ENCODE measurements around the gene FLYWCH1. TPM values are rescaled to one million over a fixed set of nuclear protein-coding genes. Genes with fewer than 3 reads are reported as not detected.

Gene FLYWCH1, protein sequence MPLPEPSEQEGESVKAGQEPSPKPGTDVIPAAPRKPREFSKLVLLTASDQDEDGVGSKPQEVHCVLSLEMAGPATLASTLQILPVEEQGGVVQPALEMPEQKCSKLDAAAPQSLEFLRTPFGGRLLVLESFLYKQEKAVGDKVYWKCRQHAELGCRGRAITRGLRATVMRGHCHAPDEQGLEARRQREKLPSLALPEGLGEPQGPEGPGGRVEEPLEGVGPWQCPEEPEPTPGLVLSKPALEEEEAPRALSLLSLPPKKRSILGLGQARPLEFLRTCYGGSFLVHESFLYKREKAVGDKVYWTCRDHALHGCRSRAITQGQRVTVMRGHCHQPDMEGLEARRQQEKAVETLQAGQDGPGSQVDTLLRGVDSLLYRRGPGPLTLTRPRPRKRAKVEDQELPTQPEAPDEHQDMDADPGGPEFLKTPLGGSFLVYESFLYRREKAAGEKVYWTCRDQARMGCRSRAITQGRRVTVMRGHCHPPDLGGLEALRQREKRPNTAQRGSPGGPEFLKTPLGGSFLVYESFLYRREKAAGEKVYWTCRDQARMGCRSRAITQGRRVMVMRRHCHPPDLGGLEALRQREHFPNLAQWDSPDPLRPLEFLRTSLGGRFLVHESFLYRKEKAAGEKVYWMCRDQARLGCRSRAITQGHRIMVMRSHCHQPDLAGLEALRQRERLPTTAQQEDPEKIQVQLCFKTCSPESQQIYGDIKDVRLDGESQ
- total RNA-seq = 10 to 100 TPM; 41.7 to 49.7 (median 44.0) TPM

DNA sequence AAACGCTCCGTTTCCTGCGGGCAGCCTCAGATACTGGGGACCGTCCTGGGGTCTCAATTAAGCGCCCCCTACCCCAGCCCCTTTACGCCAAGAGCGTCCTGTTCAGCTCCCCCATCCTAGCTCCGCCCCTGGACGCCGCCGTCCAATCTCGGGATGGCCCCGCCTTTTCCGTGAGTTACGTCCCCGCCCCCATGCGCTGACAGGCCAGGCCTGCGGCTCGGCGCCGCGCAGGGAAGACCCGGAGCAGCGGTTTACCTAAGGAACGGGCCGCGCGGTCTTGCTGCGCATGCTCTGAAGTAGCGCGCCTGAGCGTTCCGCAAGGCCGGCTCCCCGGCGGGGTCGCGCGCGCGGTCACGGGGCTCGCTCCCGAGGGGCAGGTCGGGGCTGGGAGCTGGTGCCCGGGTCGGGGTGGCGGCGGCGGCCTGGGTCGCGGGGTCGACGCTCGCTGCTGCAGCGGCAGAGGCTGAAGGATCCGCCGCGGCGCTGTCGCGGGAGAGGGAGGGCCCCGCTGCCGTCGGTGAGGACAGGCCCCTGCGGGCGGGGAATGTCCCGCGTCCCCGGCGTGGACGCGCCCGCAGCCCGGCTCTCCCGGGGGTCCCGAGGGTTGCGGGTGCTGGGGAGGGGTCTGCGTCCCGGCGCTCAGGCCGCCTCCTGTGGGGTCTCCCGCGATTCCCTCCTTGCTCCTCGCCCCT lies at the start of gene FLYWCH1:
FLYWCH1 (plus strand) TSS at position 294 of the 692 bp plus-strand sequence. CDS start 17,755 bp downstream, outside the sequence.
- peak; percentile 89 to 91 for TF ChIP-seq POLR2A (IDR thresholded peaks at IDR 0.05)
- TF ChIP-seq, protein P1, sequence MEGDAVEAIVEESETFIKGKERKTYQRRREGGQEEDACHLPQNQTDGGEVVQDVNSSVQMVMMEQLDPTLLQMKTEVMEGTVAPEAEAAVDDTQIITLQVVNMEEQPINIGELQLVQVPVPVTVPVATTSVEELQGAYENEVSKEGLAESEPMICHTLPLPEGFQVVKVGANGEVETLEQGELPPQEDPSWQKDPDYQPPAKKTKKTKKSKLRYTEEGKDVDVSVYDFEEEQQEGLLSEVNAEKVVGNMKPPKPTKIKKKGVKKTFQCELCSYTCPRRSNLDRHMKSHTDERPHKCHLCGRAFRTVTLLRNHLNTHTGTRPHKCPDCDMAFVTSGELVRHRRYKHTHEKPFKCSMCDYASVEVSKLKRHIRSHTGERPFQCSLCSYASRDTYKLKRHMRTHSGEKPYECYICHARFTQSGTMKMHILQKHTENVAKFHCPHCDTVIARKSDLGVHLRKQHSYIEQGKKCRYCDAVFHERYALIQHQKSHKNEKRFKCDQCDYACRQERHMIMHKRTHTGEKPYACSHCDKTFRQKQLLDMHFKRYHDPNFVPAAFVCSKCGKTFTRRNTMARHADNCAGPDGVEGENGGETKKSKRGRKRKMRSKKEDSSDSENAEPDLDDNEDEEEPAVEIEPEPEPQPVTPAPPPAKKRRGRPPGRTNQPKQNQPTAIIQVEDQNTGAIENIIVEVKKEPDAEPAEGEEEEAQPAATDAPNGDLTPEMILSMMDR (IDR thresholded peaks at IDR 0.05 in 4 of 5, conservative IDR thresholded peaks at IDR 0.05 in 1 of 5) = peak in 1 of 5 experiments; percentile 29
- intact Hi-C loops (cut with DNase I; ENCODE audit: low total_unique reads) = loop anchor here (2.0 to 5.0 kb wide), 3 partner anchors 43 to 159 kb away; partner anchors contain the start of genes HCFC1R1 and SRRM2
- Histone ChIP-seq H3K36me3 (peaks cover 0 to 14% of the 10 kb centered on the region in 2 donors), H3K9me3 (no peaks in the 10 kb centered on the region), H3K27me3 (no peaks in the 10 kb centered on the region), H3K27ac (peak within 1 kb of the TSS; percentile 89 to 97 (median 91)), H3K4me1 (peaks cover 13 to 15% of the 10 kb centered on the region in 2 donors), H3K4me3 (peak within 1 kb of the TSS; percentile 70 to 91 (median 83))
- peak; percentile 90 to 95 for ATAC-seq
- DNase-seq = peak; percentile 97 to 98
- in situ Hi-C loops (cut with MboI; ENCODE audit: low sequenced_read_pairs in 4 of 4) = loop anchor here in 1 of 4 donors (5.0 kb wide), 1 partner anchor 34 kb away; no protein-coding TSS in a partner anchor

DNA sequence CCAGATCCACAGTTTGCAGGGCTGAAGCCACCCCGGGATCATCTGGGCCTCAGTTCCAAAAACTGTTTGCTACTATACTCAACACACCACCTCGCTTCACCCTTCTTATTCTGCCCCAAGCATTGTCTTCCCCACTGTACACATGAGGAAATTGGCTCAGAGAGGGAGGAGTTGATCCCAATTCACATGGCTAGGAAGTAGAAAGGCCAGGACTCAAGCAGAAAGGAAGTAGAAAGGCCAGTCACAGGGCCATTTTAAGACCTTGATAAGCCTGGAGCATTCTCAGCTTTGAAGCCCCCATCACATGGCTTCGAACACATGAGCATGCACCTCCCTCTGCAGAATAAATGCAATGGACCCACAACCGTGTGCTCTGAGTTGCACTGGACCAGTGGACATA lies 46.1 kb upstream of the FLYWCH1 start:
- Histone ChIP-seq H3K36me3 (no peaks in the 10 kb centered on the region), H3K27me3 (peaks cover 0 to 4% (median 2%) of the 10 kb centered on the region in 3 donors), H3K4me1 (peaks cover 0 to 5% of the 10 kb centered on the region in 2 donors), H3K9me3 (no peaks in the 10 kb centered on the region), H3K27ac (no peak overlapping the region), H3K4me3 (no peak overlapping the region)
- ATAC-seq (no peak), DNase-seq (no peak)
- in situ Hi-C loops (cut with MboI; ENCODE audit: low sequenced_read_pairs in 4 of 4) = no loop called here
- intact Hi-C loops (cut with DNase I; ENCODE audit: low total_unique reads) = loop anchor here (5.0 to 10.0 kb wide), 2 partner anchors 88 to 191 kb away; partner anchors contain the start of gene ELOB
- TF ChIP-seq POLR2A (IDR thresholded peaks at IDR 0.05) = no peak
- TF ChIP-seq, protein P1 (IDR thresholded peaks at IDR 0.05 in 4 of 5, conservative IDR thresholded peaks at IDR 0.05 in 1 of 5) = no peak

DNA sequence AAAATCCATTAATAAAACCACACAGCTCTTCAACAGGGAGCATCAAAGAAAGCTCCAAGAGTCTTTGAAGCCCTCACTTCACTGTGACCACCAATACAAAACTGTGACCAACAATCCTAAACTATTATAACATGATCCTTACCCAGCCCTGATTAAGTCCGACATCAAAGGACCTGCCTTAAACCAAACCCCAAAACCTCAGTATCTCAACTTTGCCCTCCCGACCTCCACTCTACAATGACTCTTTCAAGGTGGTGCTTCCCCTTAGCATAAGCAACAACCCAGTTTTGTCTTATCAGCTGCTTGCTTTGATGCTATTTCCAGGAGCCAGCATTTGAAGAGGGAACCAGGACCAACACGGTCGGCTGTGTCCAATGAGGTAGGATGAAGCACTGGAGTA lies 45.3 kb upstream of the FLYWCH1 start:
- intact Hi-C loops (cut with DNase I; ENCODE audit: low total_unique reads) = loop anchor here (5.0 to 10.0 kb wide), 2 partner anchors 89 to 192 kb away; partner anchors contain the start of gene ELOB
- H3K4me3 ChIP-seq = no peak overlapping the region

DNA sequence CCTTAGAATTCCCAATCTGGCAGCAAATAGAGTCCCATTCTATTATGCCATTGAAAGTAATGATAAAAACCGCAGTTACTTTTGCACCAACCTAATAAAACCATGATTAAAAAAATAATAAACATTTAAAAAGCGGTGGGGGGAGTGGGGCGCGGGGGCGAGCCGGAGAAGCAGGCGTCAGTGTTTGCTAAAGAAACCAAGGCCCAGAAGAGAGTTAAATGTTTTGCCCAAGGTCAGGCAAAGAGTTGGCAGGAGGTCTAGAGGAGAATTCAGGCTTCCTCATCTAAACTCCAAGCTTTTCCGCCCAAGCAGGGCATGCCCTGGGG lies 44.1 kb upstream of the FLYWCH1 start:
- Histone ChIP-seq H3K4me3 (peak overlapping the region; percentile 71 to 79 (median 77)), H3K27me3 (no peaks in the 10 kb centered on the region), H3K36me3 (no peaks in the 10 kb centered on the region), H3K9me3 (no peaks in the 10 kb centered on the region), H3K4me1 (peaks cover 3 to 5% of the 10 kb centered on the region in 2 donors), H3K27ac (peak overlapping the region; percentile 87 to 93 (median 88))
- intact Hi-C loops (cut with DNase I; ENCODE audit: low total_unique reads) (loop anchor here (5.0 to 10.0 kb wide), 2 partner anchors 90 to 193 kb away; partner anchors contain the start of gene ELOB), in situ Hi-C loops (cut with MboI; ENCODE audit: low sequenced_read_pairs in 4 of 4) (no loop called here)
- TF ChIP-seq, protein P1 (IDR thresholded peaks at IDR 0.05 in 4 of 5, conservative IDR thresholded peaks at IDR 0.05 in 1 of 5) = no peak
- TF ChIP-seq POLR2A (IDR thresholded peaks at IDR 0.05) = no peak
- ATAC-seq (no peak), DNase-seq (no peak)

More for the DNA sequence above, 45.3 kb upstream of the FLYWCH1 start:
- no peaks in the 10 kb centered on the region for H3K9me3 ChIP-seq
- H3K4me1 ChIP-seq = peaks cover 0 to 5% of the 10 kb centered on the region in 2 donors
- DNase-seq = no peak
- no peak for ATAC-seq
- H3K27ac ChIP-seq = no peak overlapping the region
- TF ChIP-seq, protein P1 (IDR thresholded peaks at IDR 0.05 in 4 of 5, conservative IDR thresholded peaks at IDR 0.05 in 1 of 5) = no peak
- no peak for TF ChIP-seq POLR2A (IDR thresholded peaks at IDR 0.05)
- no peaks in the 10 kb centered on the region for H3K36me3 ChIP-seq
- H3K27me3 ChIP-seq = no peaks in the 10 kb centered on the region
- in situ Hi-C loops (cut with MboI; ENCODE audit: low sequenced_read_pairs in 4 of 4) = no loop called here
